Erythroblast (primary cell): ENCODE data around the gene ST3GAL3.

Source experiments
- GATA1 ChIP-seq: IDR thresholded peaks from 2 replicates; pipeline ENCODE4 v1.6.1; 2011; ENCODE audit warnings: low read depth, mild to moderate bottlenecking, control low read depth, low read length, moderate library complexity
- POLR2A ChIP-seq: IDR thresholded peaks from 2 replicates; pipeline ENCODE4 v1.6.1; 2011; ENCODE audit warnings: mild to moderate bottlenecking, low read length

GRCh38 chr1:43750083-43750482 is 42.7 kb downstream of the ST3GAL3 start:
- TF ChIP-seq POLR2A: no peak
- TF ChIP-seq GATA1: no peak
